ENCODE measurements around the gene TRIP12.

Gene TRIP12

DNA sequence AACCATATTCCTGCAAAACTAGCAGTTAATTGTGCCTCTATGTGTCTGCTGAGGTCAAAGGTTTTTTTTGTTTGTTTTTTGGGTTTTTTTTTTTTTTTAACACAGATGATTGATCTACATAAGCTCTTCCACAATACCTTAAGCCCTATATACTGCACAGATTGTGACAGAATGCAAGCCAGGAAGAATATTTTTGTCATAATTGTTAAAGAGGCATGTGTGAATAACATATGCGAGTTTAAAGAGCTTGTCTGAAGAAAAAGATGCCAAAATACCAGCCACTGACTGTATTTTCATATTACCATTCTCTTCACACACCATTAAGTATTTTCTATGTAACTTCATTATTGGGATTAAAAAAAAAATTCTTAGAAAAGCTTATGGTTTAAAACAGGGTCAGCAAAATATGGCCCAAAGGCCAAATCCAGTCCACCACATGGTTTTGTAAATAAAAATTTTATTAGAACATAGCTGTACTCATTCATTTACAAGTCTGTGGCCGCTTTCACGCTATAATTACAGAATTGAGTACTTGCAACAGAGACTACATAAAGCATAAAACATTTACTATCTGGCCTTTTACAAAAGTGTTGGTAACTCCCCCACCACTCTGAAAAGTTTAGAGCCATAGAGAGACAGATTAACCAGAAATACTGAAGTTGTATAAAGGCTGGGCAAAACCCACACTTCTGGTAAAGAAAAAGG is 89.9 kb downstream of the TRIP12 start:
- no peak overlapping the region for H3K9ac ChIP-seq (ENCODE audit: low read length)
- peaks cover 58% of the 10 kb centered on the region for H3K36me3 ChIP-seq (ENCODE audit: control insufficient read depth, insufficient read depth, low read length)
- no peak overlapping the region for H3K27ac ChIP-seq (ENCODE audit: low read depth, low read length)

DNA sequence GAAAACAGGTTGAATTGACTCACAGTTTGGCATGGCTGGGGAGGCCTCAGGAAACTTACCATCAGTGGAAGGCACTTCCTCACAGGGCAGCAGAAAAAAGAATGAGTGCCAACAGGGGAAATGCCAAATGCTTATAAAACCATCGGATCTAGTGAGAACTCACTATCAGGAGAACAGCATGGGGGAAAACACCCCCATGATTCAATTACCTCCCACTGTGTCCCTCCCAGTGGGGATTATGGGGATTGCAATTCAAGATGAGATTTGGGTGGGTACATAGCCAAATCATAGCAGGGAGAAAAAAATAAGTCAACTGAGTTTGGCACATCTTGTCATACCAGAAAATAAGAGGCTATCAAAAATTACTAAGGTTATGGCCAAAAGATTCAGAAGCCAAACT is 96.3 kb downstream of the TRIP12 start:
- Histone ChIP-seq H3K4me1 (ENCODE audit: control insufficient read depth, insufficient read depth, low read length) (no peaks in the 10 kb centered on the region), H3K4me3 (ENCODE audit: low read depth, low read length) (no peak overlapping the region), H3K36me3 (ENCODE audit: control insufficient read depth, insufficient read depth, low read length) (peaks cover 51% of the 10 kb centered on the region), H3K9me3 (ENCODE audit: control insufficient read depth, insufficient read depth, low read depth, low read length) (no peaks in the 10 kb centered on the region), H3K27ac (ENCODE audit: low read depth, low read length) (no peak overlapping the region), H3K9ac (ENCODE audit: low read length) (no peak overlapping the region), H3K27me3 (ENCODE audit: control insufficient read depth, insufficient read depth, low read length) (no peaks in the 10 kb centered on the region)

More for the DNA sequence above, 89.9 kb downstream of the TRIP12 start:
- Histone ChIP-seq H3K27me3 (ENCODE audit: control insufficient read depth, insufficient read depth, low read length) (no peaks in the 10 kb centered on the region), H3K4me3 (ENCODE audit: low read depth, low read length) (no peak overlapping the region), H3K4me1 (ENCODE audit: control insufficient read depth, insufficient read depth, low read length) (no peaks in the 10 kb centered on the region), H3K9me3 (ENCODE audit: control insufficient read depth, insufficient read depth, low read depth, low read length) (no peaks in the 10 kb centered on the region)

DNA sequence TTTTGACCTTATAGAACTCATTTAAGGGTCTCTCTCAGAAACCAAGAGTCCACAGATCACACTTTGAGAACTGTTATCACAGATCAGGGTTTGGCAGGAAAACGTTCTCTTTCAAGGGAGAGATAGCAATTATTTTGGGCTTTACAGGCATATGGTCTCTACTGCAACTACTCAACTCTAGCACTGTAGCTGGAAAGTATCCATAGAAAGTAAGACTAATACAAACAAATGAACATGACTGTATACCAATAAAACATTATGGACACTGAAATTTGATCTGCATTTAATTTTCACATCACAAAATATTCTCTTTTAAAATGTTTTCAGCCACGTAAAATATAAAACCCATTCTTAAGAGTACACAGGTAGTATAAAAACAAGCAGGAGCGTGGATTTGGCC is 100.5 kb downstream of the TRIP12 start:
- Histone ChIP-seq H3K27ac (ENCODE audit: low read depth, low read length) (no peak overlapping the region), H3K36me3 (ENCODE audit: control insufficient read depth, insufficient read depth, low read length) (peaks cover 42% of the 10 kb centered on the region), H3K9ac (ENCODE audit: low read length) (no peak overlapping the region), H3K4me1 (ENCODE audit: control insufficient read depth, insufficient read depth, low read length) (no peaks in the 10 kb centered on the region), H3K9me3 (ENCODE audit: control insufficient read depth, insufficient read depth, low read depth, low read length) (no peaks in the 10 kb centered on the region), H3K4me3 (ENCODE audit: low read depth, low read length) (no peak overlapping the region), H3K27me3 (ENCODE audit: control insufficient read depth, insufficient read depth, low read length) (no peaks in the 10 kb centered on the region)

- Histone ChIP-seq H3K27ac (ENCODE audit: low read depth, low read length) (no peak overlapping the region), H3K27me3 (ENCODE audit: control insufficient read depth, insufficient read depth, low read length) (no peaks in the 10 kb centered on the region), H3K9me3 (ENCODE audit: control insufficient read depth, insufficient read depth, low read depth, low read length) (no peaks in the 10 kb centered on the region), H3K9ac (ENCODE audit: low read length) (no peak overlapping the region), H3K4me3 (ENCODE audit: low read depth, low read length) (no peak overlapping the region), H3K4me1 (ENCODE audit: control insufficient read depth, insufficient read depth, low read length) (no peaks in the 10 kb centered on the region), H3K36me3 (ENCODE audit: control insufficient read depth, insufficient read depth, low read length) (peaks cover 54% of the 10 kb centered on the region)
These were observed 103.6 kb downstream of the TRIP12 start for GRCh38 chr2:229818230-229818629.

GRCh38 chr2:229815858-229816257 is 106.0 kb downstream of the TRIP12 start:
- H3K9me3 ChIP-seq (ENCODE audit: control insufficient read depth, insufficient read depth, low read depth, low read length) = no peaks in the 10 kb centered on the region
- H3K27me3 ChIP-seq (ENCODE audit: control insufficient read depth, insufficient read depth, low read length) = no peaks in the 10 kb centered on the region
- H3K9ac ChIP-seq (ENCODE audit: low read length) = no peak overlapping the region
- H3K27ac ChIP-seq (ENCODE audit: low read depth, low read length) = no peak overlapping the region
- peaks cover 63% of the 10 kb centered on the region for H3K36me3 ChIP-seq (ENCODE audit: control insufficient read depth, insufficient read depth, low read length)
- no peak overlapping the region for H3K4me3 ChIP-seq (ENCODE audit: low read depth, low read length)
- H3K4me1 ChIP-seq (ENCODE audit: control insufficient read depth, insufficient read depth, low read length) = no peaks in the 10 kb centered on the region

DNA sequence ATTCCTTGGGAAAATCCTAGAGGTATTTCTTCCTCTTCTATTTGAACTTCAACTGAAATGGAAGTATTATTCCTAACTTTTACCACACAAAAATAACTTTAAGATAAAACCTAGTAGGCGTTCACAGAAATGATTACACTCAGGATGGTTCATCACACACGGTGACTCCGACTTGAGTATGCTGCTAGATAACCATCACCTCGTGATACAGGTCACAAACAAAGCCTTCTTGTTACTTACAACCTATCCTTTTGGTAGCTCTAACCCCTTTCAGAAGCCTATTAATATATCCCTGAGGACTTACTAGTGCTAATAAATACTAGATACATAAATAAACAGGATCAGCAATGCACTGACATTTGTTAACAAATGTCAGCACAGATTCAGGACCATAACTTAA is 106.5 kb downstream of the TRIP12 start:
- Histone ChIP-seq H3K9me3 (ENCODE audit: control insufficient read depth, insufficient read depth, low read depth, low read length) (no peaks in the 10 kb centered on the region), H3K36me3 (ENCODE audit: control insufficient read depth, insufficient read depth, low read length) (peaks cover 68% of the 10 kb centered on the region), H3K4me3 (ENCODE audit: low read depth, low read length) (no peak overlapping the region), H3K27ac (ENCODE audit: low read depth, low read length) (no peak overlapping the region), H3K4me1 (ENCODE audit: control insufficient read depth, insufficient read depth, low read length) (no peaks in the 10 kb centered on the region), H3K27me3 (ENCODE audit: control insufficient read depth, insufficient read depth, low read length) (no peaks in the 10 kb centered on the region), H3K9ac (ENCODE audit: low read length) (no peak overlapping the region)

DNA sequence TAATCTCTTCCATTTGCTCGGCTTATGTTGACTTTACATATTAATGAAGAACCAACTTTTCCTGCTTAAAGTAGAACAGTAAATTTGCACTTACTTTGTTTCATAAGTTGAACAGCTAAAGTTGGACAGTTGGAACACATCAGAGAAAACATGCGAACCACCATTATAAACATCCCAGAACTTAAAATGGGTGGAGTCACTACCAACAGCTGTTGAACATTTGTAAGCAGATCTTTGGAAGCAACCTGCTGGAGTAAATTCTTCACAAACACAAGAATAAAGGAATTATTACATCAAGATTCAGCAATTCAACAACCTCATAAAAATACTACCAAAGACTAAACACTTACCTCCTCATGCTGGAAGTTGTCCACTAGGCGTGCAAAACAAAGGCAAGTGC is 111.0 kb downstream of the TRIP12 start:
- Histone ChIP-seq H3K4me3 (ENCODE audit: low read depth, low read length) (no peak overlapping the region), H3K27ac (ENCODE audit: low read depth, low read length) (no peak overlapping the region), H3K9ac (ENCODE audit: low read length) (no peak overlapping the region), H3K9me3 (ENCODE audit: control insufficient read depth, insufficient read depth, low read depth, low read length) (no peaks in the 10 kb centered on the region), H3K36me3 (ENCODE audit: control insufficient read depth, insufficient read depth, low read length) (peaks cover 82% of the 10 kb centered on the region), H3K27me3 (ENCODE audit: control insufficient read depth, insufficient read depth, low read length) (no peaks in the 10 kb centered on the region), H3K4me1 (ENCODE audit: control insufficient read depth, insufficient read depth, low read length) (no peaks in the 10 kb centered on the region)

GRCh38 chr2:229805559-229805958 is 116.2 kb downstream of the TRIP12 start:
- peaks cover 88% of the 10 kb centered on the region for H3K36me3 ChIP-seq (ENCODE audit: control insufficient read depth, insufficient read depth, low read length)
- H3K4me1 ChIP-seq (ENCODE audit: control insufficient read depth, insufficient read depth, low read length) = 0 out of 2 replicates have a peak, but pooled peaks cover 4% of the 10 kb centered on the region
- no peaks in the 10 kb centered on the region for H3K27me3 ChIP-seq (ENCODE audit: control insufficient read depth, insufficient read depth, low read length)
- no peak overlapping the region for H3K9ac ChIP-seq (ENCODE audit: low read length)
- H3K27ac ChIP-seq (ENCODE audit: low read depth, low read length) = no peak overlapping the region
- H3K4me3 ChIP-seq (ENCODE audit: low read depth, low read length) = no peak overlapping the region
- H3K9me3 ChIP-seq (ENCODE audit: control insufficient read depth, insufficient read depth, low read depth, low read length) = no peaks in the 10 kb centered on the region

DNA sequence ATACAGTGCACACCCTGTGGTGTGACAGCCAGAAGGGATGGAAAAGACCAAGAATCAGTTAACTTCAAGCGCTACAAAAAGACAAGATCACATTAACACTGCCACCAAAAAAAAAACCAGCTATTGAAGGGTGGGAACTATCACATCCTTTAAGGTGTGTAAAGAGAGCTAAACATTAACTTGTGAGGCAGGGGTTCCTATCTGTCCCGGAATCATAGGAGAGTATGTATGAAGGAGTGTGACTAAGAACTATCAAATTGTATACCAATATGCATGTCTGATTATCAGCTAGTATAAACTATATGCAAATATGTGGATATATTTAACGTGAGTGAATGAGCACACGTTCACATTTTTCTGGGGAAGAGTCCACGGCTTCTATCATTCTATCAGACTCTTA is 119.0 kb downstream of the TRIP12 start:
- Histone ChIP-seq H3K27ac (ENCODE audit: low read depth, low read length) (no peak overlapping the region), H3K9ac (ENCODE audit: low read length) (no peak overlapping the region), H3K36me3 (ENCODE audit: control insufficient read depth, insufficient read depth, low read length) (peaks cover 81% of the 10 kb centered on the region), H3K9me3 (ENCODE audit: control insufficient read depth, insufficient read depth, low read depth, low read length) (no peaks in the 10 kb centered on the region), H3K27me3 (ENCODE audit: control insufficient read depth, insufficient read depth, low read length) (no peaks in the 10 kb centered on the region), H3K4me3 (ENCODE audit: low read depth, low read length) (no peak overlapping the region), H3K4me1 (ENCODE audit: control insufficient read depth, insufficient read depth, low read length) (0 out of 2 replicates have a peak, but pooled peaks cover 4% of the 10 kb centered on the region)

DNA sequence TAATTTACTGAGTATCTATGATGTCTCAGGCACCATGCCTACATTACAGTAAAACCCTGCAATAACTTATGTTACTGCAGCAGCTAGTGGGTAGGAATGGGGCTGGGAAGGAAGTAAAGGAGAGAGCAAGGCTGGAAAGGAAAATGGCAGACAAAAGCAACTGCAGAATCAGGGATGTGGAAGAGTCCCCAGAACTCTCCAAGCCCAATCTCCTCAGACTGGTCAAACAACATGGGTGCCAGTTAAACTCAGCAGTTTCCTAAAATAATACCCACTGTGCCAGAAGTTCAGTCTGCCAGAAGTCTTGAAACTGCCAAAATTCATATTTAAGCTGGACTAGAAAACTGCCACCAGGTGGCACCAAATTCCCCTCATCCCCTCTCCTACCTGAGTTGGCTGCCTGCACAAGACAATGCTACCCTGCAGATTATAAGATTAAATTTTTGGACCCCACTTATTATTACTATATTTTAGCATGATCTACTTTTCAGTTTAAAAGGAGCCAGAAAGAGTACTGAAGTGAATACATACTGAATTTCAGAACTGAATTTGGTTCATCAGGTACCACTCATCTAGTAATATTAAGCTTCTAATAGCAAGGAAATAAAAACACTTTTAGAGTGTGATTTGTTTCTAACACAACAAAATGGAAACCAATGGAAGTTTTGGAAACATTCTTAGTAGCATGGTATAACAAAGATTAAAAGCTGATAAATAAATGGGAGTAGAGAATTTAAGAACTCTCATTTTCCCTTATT is 120.6 kb downstream of the TRIP12 start:
- H3K27me3 ChIP-seq (ENCODE audit: control insufficient read depth, insufficient read depth, low read length) = no peaks in the 10 kb centered on the region
- no peaks in the 10 kb centered on the region for H3K9me3 ChIP-seq (ENCODE audit: control insufficient read depth, insufficient read depth, low read depth, low read length)
- H3K27ac ChIP-seq (ENCODE audit: low read depth, low read length) = peak overlapping the region; percentile 31; the same call in 1 of the 2 replicates
- 0 out of 2 replicates have a peak, but pooled peaks cover 4% of the 10 kb centered on the region for H3K4me1 ChIP-seq (ENCODE audit: control insufficient read depth, insufficient read depth, low read length)
- no peak overlapping the region for H3K9ac ChIP-seq (ENCODE audit: low read length)
- H3K4me3 ChIP-seq (ENCODE audit: low read depth, low read length) = no peak overlapping the region
- peaks cover 80% of the 10 kb centered on the region for H3K36me3 ChIP-seq (ENCODE audit: control insufficient read depth, insufficient read depth, low read length)

DNA sequence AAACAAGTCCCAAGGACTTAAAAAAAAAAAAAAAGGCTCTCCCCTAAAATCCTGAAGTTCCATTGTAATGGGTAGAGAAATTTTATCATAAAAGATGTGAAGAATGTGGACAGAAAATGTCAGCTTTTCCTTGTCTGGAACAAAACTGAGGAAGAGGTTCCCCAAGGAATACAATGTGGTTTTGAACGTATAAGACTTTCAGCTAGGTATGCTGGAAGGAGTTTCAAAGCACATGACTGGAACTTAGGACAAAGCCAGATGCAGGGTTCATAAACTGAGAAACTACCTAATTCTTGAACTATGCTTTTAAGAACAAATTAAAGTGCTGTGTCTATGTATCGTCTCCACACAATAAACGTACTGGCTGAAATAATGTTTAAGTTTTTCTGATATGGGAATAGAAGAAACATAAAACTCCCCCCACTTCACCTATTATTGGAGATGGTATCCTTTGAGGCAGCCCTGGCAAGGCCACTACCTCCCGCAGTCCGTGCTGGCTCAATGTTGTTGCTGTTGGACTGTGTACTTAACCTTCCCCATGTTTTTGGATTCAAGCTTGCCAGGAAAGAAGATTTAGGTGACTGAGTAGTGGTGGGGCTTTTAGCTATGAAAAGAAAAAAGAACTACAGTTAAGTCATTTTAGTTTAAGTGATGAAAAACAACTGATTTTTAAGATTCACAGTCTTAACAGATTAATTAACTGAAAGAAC is 123.2 kb downstream of the TRIP12 start:
- Histone ChIP-seq H3K36me3 (ENCODE audit: control insufficient read depth, insufficient read depth, low read length) (peaks cover 84% of the 10 kb centered on the region), H3K9ac (ENCODE audit: low read length) (no peak overlapping the region), H3K9me3 (ENCODE audit: control insufficient read depth, insufficient read depth, low read depth, low read length) (no peaks in the 10 kb centered on the region)

More for the DNA sequence above, 123.2 kb downstream of the TRIP12 start:
- no peak overlapping the region for H3K27ac ChIP-seq (ENCODE audit: low read depth, low read length)
- H3K4me3 ChIP-seq (ENCODE audit: low read depth, low read length) = no peak overlapping the region
- no peaks in the 10 kb centered on the region for H3K27me3 ChIP-seq (ENCODE audit: control insufficient read depth, insufficient read depth, low read length)
- H3K4me1 ChIP-seq (ENCODE audit: control insufficient read depth, insufficient read depth, low read length) = 0 out of 2 replicates have a peak, but pooled peaks cover 4% of the 10 kb centered on the region

Measured in HUES6 (cell line).